IMR-90 (cell line): ENCODE data around the gene DMD. TPM values are rescaled to one million over a fixed set of nuclear protein-coding genes. Genes with fewer than 3 reads are reported as not detected.

Experiments
- ATAC-seq: fragments of 200-7000 bp; cut with Tn5 transposase; 2 replicates; pipeline ENCODE4 v1.9.1; 2020; ENCODE audit warnings: low read depth, mild to moderate bottlenecking, moderate library complexity
- BruUV-seq: library from RNA; stranded (reverse); fragments of 400-500 nt; replicated peaks from 2 replicates; lab custom pipeline; 2021; lab: Mats Ljungman, UMichigan
- CTCF ChIA-PET: fragments of 300-600 bp; formaldehyde crosslinking; extraction: SDS; loops from one replicate; lab custom pipeline; 2021; ENCODE audit warnings: antibody characterized with exemption; lab: Yijun Ruan, JAX
- POLR2A ChIA-PET: fragments of 300-600 bp; sonication (Branson Sonifier 250); formaldehyde crosslinking; loops from one replicate; lab custom pipeline; 2022; ENCODE audit warnings: antibody characterized with exemption; ENCODE audit not compliant: unreplicated experiment; lab: Charles Lee
- DNase-seq: peaks from one replicate; pipeline ENCODE4 v3.0.0; 2013
- H2AFZ ChIP-seq: replicated peaks from 2 replicates; pipeline ENCODE3; 2013; ENCODE audit warnings: low read length, mild to moderate bottlenecking; ENCODE audit not compliant: poor library complexity
- H2AK5ac ChIP-seq: 2 replicates; pipeline ENCODE4 v1.6.1; 2013; ENCODE audit warnings: low read depth, low read length, inconsistent platforms
- H2AK9ac ChIP-seq: replicated peaks from 2 replicates; pipeline ENCODE3; 2013; ENCODE audit warnings: mild to moderate bottlenecking, low read depth, low read length, moderate library complexity; ENCODE audit not compliant: poor library complexity
- H2BK120ac ChIP-seq: 2 replicates; pipeline ENCODE4 v1.6.1; 2013; ENCODE audit warnings: low read depth, low read length, inconsistent platforms
- H2BK15ac ChIP-seq: 3 replicates; pipeline ENCODE4 v1.6.1; 2013; ENCODE audit warnings: low read depth, low read length, inconsistent platforms
- H2BK20ac ChIP-seq: 2 replicates; pipeline ENCODE4 v1.6.1; 2013; ENCODE audit warnings: low read depth, mild to moderate bottlenecking, inconsistent platforms, low read length, moderate library complexity
- H2BK5ac ChIP-seq: 2 replicates; pipeline ENCODE4 v1.6.1; 2013; ENCODE audit warnings: mild to moderate bottlenecking, low read depth, low read length, inconsistent platforms; ENCODE audit not compliant: poor library complexity, severe bottlenecking
- H3K14ac ChIP-seq: replicated peaks from 2 replicates; pipeline ENCODE4 v1.6.1; 2013; ENCODE audit warnings: low read depth, low read length, inconsistent platforms
- H3K18ac ChIP-seq: 2 replicates; pipeline ENCODE4 v1.6.1; 2013; ENCODE audit warnings: low read depth, low read length, control low read depth
- H3K23ac ChIP-seq: 2 replicates; pipeline ENCODE4 v1.6.1; 2013; ENCODE audit warnings: low read depth, low read length, inconsistent platforms
- H3K27ac ChIP-seq: 2 replicates; pipeline ENCODE4 v1.5.1; 2013; ENCODE audit warnings: mild to moderate bottlenecking, control low read depth, low read length; ENCODE audit not compliant: insufficient read depth
- H3K27me3 ChIP-seq: 2 replicates; pipeline ENCODE4 v1.6.1; 2013; ENCODE audit warnings: low read length; ENCODE audit not compliant: control insufficient read depth, insufficient read depth
- H3K36me3 ChIP-seq: 2 replicates; pipeline ENCODE4 v1.6.1; 2013; ENCODE audit warnings: low read length, mixed read lengths; ENCODE audit not compliant: control insufficient read depth, insufficient read depth
- H3K4ac ChIP-seq: 2 replicates; pipeline ENCODE4 v1.6.1; 2013; ENCODE audit warnings: low read depth, low read length, inconsistent platforms
- H3K4me1 ChIP-seq: 2 replicates; pipeline ENCODE4 v1.6.1; 2013; ENCODE audit warnings: low read length, mixed read lengths; ENCODE audit not compliant: control insufficient read depth, insufficient read depth
- H3K4me2 ChIP-seq: 2 replicates; pipeline ENCODE4 v1.6.1; 2013; ENCODE audit warnings: low read depth, mild to moderate bottlenecking, control low read depth, low read length, moderate library complexity
- H3K4me3 ChIP-seq: 2 replicates; pipeline ENCODE4 v1.5.1; 2013; ENCODE audit warnings: low read depth, mild to moderate bottlenecking, control low read depth, low read length, moderate library complexity; ENCODE audit not compliant: insufficient read depth
- H3K56ac ChIP-seq: 2 replicates; pipeline ENCODE4 v1.6.1; 2013; ENCODE audit warnings: low read length, inconsistent platforms; ENCODE audit not compliant: insufficient read depth; ENCODE audit errors: extremely low read depth
- H3K79me1 ChIP-seq, 2 experiments: 2 replicates each; pipeline ENCODE4 v1.6.1; 2013; ENCODE audit warnings: low read length in 2 of 2, inconsistent platforms in 1 of 2, low read depth in 1 of 2
- H3K9ac ChIP-seq: 2 replicates; pipeline ENCODE4 v1.6.1; 2013; ENCODE audit warnings: low read depth, low read length, control low read depth
- H3K9me1 ChIP-seq: 2 replicates; pipeline ENCODE4 v1.6.1; 2013; ENCODE audit warnings: low read length, inconsistent platforms; ENCODE audit not compliant: insufficient read depth
- H3K9me3 ChIP-seq: 2 replicates; pipeline ENCODE4 v1.6.1; 2013; ENCODE audit warnings: low read length; ENCODE audit not compliant: control insufficient read depth, insufficient read depth
- H4K20me1 ChIP-seq: 2 replicates; pipeline ENCODE4 v1.6.1; 2013; ENCODE audit warnings: low read length, inconsistent platforms; ENCODE audit not compliant: insufficient read depth
- H4K5ac ChIP-seq: 2 replicates; pipeline ENCODE4 v1.6.1; 2013; ENCODE audit warnings: mild to moderate bottlenecking, low read depth, low read length, control low read depth
- H4K8ac ChIP-seq, 2 experiments: 2 replicates each; pipeline ENCODE4 v1.6.1; 2013; ENCODE audit warnings: low read depth in 2 of 2, low read length in 2 of 2, control low read depth in 1 of 2, inconsistent platforms in 1 of 2
- H4K91ac ChIP-seq: 2 replicates; pipeline ENCODE4 v1.6.1; 2013; ENCODE audit warnings: low read depth, low read length, inconsistent platforms; ENCODE audit not compliant: insufficient read depth
- POLR2A ChIP-seq: IDR thresholded peaks from 2 replicates; pipeline ENCODE4 v1.6.1; 2012; ENCODE audit warnings: mild to moderate bottlenecking, low read depth, low read length
- RAD21 ChIP-seq: IDR thresholded peaks from 2 replicates; pipeline ENCODE4 v1.6.1; 2012; ENCODE audit warnings: low read length, improper control_type of control experiment
- SMC3 ChIP-seq: fragments of 150-350 bp; IDR thresholded peaks from 2 replicates; pipeline ENCODE4 v1.6.1; 2016; ENCODE audit warnings: low read depth, mild to moderate bottlenecking, antibody characterized with exemption, low read length, moderate library complexity
- WGBS, 2 experiments: methylation state at CpG; one replicate each; pipeline versions ENCODE4 v1.1.5 to v1.1.7; 2013; ENCODE audit warnings: missing lambda C conversion rate in 2 of 2; ENCODE audit not compliant: insufficient read length in 1 of 2; ENCODE audit errors: extremely low coverage in 2 of 2; 5-methylcytosine and 5-hydroxymethylcytosine counted together
- dilution Hi-C: fragments of 300-500 bp; cut with HindIII; formaldehyde crosslinking; loops from one replicate; pipeline ENCODE4 v1.14.3; 2018; ENCODE audit warnings: low sequenced_read_pairs; ENCODE audit not compliant: unreplicated experiment
- in situ Hi-C: fragments of 300-500 bp; cut with MboI; formaldehyde crosslinking; loops from 3 replicates; pipeline ENCODE4 v1.14.3; 2019; ENCODE audit warnings: low sequenced_read_pairs, inconsistent platforms, mixed read lengths
- intact Hi-C: fragments of 100-400 bp; cut with micrococcal nuclease; formaldehyde crosslinking; loops from 2 replicates; pipeline ENCODE4 v1.10.0; 2022
- polyA plus RNA-seq, 3 experiments: library from polyadenylated mRNA; depleted of rRNA; stranded (reverse); fragments of >200 nt; gene quantifications; 2 replicates each; pipeline ENCODE4 v1.2.3, GENCODE V29; 2012; ENCODE audit warnings: low replicate concordance in 1 of 3
- total RNA-seq: library from RNA; depleted of rRNA; stranded (reverse); fragments of >200 nt; gene quantifications from 2 replicates; pipeline ENCODE4 v1.2.3, GENCODE V29; 2012
- TF ChIP-seq, protein P1 (sequence below): fragments of 150-350 bp; IDR thresholded peaks from 2 replicates; pipeline ENCODE4 v1.6.1; 2016; ENCODE audit warnings: low read depth, mild to moderate bottlenecking, low read length, moderate library complexity, borderline replicate concordance
- TF ChIP-seq, protein P2 (sequence below): conservative IDR thresholded peaks from 2 replicates; pipeline ENCODE4 v1.5.1; 2012; ENCODE audit warnings: mild to moderate bottlenecking, low read depth, low read length, improper control_type of control experiment

The DMD gene
- total and polyA plus RNA-seq, 2 of the 4 experiments (the other 2 are of a cell fraction) = 6.6 to 11.8 TPM

DNA sequence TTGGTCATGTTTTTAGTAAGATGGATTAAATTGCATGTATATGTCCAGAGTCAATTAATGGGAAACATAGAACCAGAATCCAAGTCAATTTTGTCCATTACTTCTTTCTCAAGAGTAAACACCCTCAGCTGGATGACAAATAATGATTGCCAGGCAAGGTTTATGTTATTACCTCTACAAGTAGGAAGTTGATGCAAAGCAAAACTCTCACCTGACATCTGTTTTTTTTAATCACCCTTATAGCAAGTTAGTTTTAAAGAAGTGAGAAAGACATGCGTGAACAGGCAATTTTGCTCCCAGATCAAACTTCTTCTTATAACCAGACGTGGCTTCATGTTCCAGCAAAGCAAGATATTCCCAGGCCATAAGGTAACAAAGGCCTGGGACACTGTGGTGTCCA, 1791.0 kb downstream of the DMD start:
- Histone ChIP-seq H3K4me1 (no peaks in the 10 kb centered on the region), H2BK20ac (no peak overlapping the region), H4K5ac (no peak overlapping the region), H3K23ac (no peak overlapping the region), H2BK120ac (no peak overlapping the region), H3K18ac (no peak overlapping the region), H3K56ac (no peak overlapping the region), H4K91ac (no peak overlapping the region), H3K4ac (no peak overlapping the region), H2AFZ (no peak overlapping the region), H3K79me1 (no peaks in the 10 kb centered on the region), H3K9ac (no peak overlapping the region), H2AK9ac (no peak overlapping the region), H3K9me3 (no peaks in the 10 kb centered on the region), H3K27ac (no peak overlapping the region), H3K27me3 (no peaks in the 10 kb centered on the region), H2BK5ac (no peak overlapping the region), H3K36me3 (no peaks in the 10 kb centered on the region), H4K8ac (no peak overlapping the region), H4K20me1 (no peaks in the 10 kb centered on the region), H3K14ac (no peak overlapping the region), H3K9me1 (no peaks in the 10 kb centered on the region), H3K4me2 (no peak overlapping the region), H2AK5ac (no peak overlapping the region), H3K4me3 (no peak overlapping the region), H2BK15ac (no peak overlapping the region)
- ATAC-seq (no peak), DNase-seq (no peak)
- CTCF ChIA-PET = interaction anchor here (0.7 kb wide), 1 partner anchor 1154 kb away, joined by 3 read pairs; no protein-coding TSS in a partner anchor
- dilution Hi-C loops = no loop called here
- BruUV-seq = no TSS peak
- in situ Hi-C loops = no loop called here
- WGBS, 2 experiments = no CpG with 5 or more reads among the region's 2 CpGs
- TF ChIP-seq, protein P1, sequence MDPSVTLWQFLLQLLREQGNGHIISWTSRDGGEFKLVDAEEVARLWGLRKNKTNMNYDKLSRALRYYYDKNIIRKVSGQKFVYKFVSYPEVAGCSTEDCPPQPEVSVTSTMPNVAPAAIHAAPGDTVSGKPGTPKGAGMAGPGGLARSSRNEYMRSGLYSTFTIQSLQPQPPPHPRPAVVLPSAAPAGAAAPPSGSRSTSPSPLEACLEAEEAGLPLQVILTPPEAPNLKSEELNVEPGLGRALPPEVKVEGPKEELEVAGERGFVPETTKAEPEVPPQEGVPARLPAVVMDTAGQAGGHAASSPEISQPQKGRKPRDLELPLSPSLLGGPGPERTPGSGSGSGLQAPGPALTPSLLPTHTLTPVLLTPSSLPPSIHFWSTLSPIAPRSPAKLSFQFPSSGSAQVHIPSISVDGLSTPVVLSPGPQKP = no peak
- TF ChIP-seq, protein P2, sequence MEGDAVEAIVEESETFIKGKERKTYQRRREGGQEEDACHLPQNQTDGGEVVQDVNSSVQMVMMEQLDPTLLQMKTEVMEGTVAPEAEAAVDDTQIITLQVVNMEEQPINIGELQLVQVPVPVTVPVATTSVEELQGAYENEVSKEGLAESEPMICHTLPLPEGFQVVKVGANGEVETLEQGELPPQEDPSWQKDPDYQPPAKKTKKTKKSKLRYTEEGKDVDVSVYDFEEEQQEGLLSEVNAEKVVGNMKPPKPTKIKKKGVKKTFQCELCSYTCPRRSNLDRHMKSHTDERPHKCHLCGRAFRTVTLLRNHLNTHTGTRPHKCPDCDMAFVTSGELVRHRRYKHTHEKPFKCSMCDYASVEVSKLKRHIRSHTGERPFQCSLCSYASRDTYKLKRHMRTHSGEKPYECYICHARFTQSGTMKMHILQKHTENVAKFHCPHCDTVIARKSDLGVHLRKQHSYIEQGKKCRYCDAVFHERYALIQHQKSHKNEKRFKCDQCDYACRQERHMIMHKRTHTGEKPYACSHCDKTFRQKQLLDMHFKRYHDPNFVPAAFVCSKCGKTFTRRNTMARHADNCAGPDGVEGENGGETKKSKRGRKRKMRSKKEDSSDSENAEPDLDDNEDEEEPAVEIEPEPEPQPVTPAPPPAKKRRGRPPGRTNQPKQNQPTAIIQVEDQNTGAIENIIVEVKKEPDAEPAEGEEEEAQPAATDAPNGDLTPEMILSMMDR = no peak
- TF ChIP-seq RAD21 (no peak), SMC3 (no peak), POLR2A (no peak)
- intact Hi-C loops = loop anchor here (5.0 to 10.0 kb wide), 2 partner anchors 156 to 237 kb away; no protein-coding TSS in a partner anchor
- POLR2A ChIA-PET = no interaction called here
